Globus pallidus (tissue), 1 donor: ENCODE data around the gene VEPH1.

Experiments used
- DNase-seq: peaks from one replicate; pipeline ENCODE4 v3.0.0-alpha.2; 2015; ENCODE audit warnings: low spot score

VEPH1 gene

GRCh38 chr3:157523814-157524213 lies 20.6 kb upstream of the VEPH1 start:
- DNase-seq = no peak

DNA sequence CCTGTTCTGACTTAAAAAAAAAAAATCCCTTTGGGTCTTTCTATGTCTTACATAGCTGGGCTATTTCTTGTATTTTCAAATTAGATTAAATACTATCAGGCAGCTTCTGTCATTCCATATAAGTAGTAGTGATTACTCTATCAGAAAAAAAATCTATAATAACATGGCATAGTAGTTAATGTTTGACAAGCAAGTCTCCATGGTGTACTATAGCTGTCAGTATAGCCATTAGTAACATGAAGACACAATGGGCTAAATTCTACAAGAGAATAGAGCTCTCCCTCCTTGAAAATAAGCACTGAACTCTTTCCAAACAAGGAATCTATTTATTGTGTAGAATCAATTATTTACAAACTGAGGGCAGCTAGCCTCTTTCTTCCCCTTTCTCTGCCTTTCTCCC lies 19.4 kb upstream of the VEPH1 start:
- no peak for DNase-seq

GRCh38 chr3:157520485-157521150 lies 17.4 kb upstream of the VEPH1 start:
- no peak for DNase-seq

DNA sequence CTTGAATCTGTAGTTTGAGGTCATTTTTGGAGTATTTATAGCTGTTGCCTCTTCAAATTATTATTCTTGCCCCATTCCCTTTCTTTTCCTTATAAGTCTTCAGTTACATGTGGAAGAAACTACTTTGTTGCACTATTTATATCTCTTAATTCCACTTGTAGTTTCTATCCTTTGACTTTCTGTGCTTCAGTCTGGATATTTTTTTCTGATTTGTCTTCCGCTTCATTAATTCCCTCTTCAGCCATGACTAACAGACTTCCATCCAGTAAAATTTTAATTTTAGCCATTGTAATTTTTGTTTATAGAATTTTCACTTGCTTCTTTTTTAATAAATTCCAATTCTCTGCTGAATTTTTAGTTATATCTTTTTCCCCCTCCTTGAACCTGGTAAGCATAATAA lies 15.7 kb upstream of the VEPH1 start:
- DNase-seq = no peak

DNA sequence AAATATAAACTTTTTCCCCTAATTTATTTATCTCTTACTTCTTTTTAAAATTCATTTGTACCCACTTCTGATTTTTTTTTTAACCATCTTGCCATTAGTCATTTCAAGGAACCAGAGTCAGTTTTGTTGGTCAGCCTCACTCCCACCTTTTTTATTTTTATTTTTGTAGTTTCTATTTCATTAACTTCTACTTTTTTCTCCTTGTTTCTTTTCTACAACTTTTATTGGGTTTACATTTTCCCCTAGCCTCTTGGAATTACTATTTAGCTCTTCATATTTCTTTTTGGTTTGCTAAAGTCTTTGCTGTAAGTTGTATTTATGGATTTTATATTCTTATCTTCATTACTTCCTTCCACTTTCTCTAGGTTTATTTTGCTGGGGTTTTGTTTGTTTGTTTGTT lies 13.7 kb upstream of the VEPH1 start:
- no peak for DNase-seq

DNA sequence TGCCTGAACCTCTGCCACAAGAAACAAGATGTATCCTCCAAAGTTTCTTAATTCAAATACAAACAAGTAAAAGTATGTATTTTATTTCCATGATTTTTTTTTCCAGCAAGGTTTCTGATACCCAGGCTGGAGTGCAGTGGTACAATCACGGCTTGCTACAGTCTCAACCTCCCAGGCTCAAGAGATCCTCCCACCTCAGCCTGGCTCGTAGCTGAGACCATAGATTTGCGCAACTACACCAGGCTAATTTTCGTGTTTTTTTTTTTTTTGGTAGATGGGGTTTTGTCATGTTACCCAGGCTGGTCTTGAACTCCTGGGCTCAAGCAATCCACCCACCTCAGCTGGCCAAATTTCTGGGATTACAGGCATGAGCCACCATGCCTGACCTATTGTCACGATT lies 12.2 kb upstream of the VEPH1 start:
- DNase-seq = no peak

- DNase-seq = no peak
Measured at GRCh38 chr3:157514371-157514895, 11.2 kb upstream of the VEPH1 start.

DNA sequence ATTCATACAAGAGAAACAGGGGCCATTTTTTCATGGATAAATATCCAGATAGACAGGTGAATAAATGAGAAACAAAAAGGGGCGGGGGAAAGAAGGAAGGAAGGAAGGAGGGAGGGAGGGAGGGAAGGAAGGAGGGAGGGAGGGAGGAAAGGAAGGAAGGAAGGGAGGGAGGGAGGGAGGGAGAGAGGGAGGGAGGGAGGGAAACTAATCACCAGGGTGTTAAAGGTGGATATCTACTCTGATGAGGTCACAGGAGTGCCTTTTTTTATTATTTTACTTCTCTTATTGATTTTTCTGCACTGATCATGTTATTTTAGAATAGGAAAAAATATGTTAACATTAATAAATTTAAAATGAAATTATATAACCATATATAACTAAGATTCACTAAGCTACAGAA lies 10.4 kb upstream of the VEPH1 start:
- no peak for DNase-seq

- no peak for DNase-seq
Measured at GRCh38 chr3:157512534-157512933, 9.3 kb upstream of the VEPH1 start.

DNA sequence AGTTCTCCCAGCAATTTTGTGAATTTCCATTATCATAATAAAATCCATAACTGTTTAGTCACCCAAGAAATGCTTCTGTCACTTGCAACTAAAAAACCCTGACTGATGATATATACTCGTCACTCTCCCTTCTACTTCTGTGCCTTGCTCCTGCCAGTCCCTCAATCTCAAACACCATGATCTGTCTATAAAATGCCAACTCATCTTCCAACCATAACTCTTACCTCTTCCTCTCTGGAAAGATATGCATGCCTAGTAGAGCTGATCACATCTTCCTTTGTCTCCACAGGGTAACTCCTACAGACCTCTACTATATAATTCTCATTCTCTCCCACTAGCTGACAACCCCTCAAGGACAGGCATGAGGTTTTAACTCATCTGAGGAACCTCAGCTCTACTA lies 5.2 kb upstream of the VEPH1 start:
- DNase-seq = no peak

GRCh38 chr3:157501863-157502262 lies 1.4 kb downstream of the VEPH1 start:
- no peak for DNase-seq

DNA sequence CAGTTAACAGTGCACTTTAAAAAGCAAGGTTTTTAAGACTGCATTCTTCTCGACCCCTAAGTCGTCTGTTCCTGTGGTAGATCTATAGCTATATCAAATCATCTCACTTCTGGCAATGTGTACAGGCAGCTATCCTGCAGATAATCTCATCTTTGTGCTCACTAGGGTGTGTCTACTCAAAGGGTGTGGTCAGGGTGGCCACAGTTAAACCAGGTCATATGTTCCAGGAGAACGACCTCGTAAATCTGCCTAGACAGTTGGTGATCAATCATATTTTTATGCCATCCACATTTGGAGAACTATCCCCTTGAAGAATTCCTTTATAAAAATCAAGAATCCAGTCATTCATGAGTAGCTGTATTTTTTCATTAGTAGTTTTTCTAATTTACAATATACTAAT lies 3.0 kb downstream of the VEPH1 start:
- DNase-seq = no peak

GRCh38 chr3:157499342-157499963 lies 3.8 kb downstream of the VEPH1 start:
- DNase-seq = no peak

- DNase-seq = no peak
Measured at GRCh38 chr3:157498371-157498770, 4.8 kb downstream of the VEPH1 start.

DNA sequence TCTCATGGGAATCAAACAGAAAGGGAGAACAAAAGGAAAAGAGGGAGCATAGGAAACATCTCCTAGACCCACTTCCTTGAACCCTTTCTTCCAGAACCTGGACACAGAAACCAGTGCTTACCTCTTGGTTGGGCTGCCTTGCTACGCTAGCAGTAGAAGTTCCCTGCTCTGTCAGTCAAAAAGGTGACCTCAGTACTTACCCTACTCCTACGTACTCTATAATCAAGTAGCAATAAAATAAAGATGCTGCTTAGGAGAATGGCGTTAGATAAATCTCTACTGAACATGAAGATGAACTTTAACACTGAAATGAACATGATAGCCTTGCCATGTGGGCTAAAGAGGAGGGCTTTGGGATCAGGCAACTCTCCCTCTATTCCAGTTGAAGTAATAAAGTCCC lies 7.4 kb downstream of the VEPH1 start:
- no peak for DNase-seq

GRCh38 chr3:157494581-157495281 lies 8.5 kb downstream of the VEPH1 start:
- DNase-seq = no peak

DNA sequence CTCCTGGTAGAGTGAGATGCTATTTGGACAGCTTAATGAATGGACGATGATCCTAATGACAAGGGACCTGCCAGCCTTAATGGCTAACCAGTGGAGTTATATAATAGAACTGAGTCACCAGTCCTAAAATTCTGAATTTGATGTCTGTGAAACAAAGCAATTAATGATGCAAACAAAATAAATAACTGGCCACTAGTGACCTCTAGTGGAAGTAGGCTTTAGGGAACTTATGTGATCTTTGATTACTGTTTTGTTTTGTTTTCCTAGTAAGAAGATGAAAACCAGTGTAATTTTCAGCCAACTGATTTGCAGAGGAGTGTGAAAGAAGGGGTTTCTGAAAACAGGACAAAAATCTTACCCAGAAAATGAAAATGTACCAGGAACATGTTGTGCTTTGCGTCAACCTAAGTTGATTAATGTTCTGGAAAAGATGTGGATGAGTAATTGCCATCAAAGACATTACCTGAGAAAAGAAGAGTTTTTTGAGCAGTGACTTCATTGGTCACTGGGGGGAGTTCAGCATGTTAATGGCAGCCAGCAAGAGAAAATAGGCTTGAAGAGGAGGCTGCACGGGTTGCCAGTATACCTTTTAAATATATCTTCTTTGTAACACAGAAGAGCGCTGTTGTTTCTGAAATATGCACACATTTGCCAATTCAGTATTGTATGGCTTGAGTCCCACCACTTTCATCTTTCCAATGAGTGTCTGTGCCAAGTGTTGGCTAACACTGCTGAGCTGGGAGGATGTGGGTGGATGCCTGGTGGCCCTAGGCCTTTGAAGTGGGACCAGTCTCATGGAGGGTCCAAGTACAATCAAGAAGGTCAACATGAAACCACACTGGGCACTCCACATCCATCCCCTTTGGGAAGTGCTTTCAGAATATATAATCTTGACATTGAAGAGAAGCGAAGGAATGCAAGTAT lies 9.3 kb downstream of the VEPH1 start:
- peak; percentile 61 for DNase-seq

DNA sequence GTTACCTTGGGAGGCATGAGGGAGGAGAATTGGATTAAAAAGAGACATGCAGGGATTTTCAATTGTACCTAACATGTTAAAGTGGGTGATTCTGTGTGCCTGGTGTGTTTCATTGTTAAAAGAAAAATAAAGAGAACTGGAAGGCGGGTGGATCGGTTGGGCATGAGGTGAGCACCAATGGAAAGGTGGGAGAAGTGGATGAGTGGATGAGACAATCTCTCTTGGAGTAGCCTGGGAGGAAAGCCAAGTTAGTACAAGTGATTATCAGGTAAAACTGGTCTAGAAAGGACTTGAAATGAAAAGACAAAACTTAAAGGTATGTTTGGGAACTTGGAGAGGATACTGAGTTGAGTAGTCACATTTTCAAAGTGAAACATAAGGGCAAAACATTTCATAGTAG lies 12.1 kb downstream of the VEPH1 start:
- DNase-seq = no peak

- DNase-seq = no peak
Measured at GRCh38 chr3:157488144-157488543, 15.1 kb downstream of the VEPH1 start.

GRCh38 chr3:157487339-157487738 lies 15.9 kb downstream of the VEPH1 start:
- DNase-seq = no peak

- no peak for DNase-seq
Measured at GRCh38 chr3:157479464-157480243, 23.6 kb downstream of the VEPH1 start.
